ENCODE results near the gene RALGPS1. TPM values are rescaled to one million over a fixed set of nuclear protein-coding genes. Genes with fewer than 3 reads are reported as not detected.

Gene RALGPS1
- total RNA-seq, 2 experiments from 2014 or later: 1.9 to 2.2 TPM

GRCh38 chr9:127149463-127150390, 235.1 kb downstream of the RALGPS1 start:
- POLR2A ChIA-PET: no interaction called here
- Mint-ChIP-seq H3K27me3 (peaks cover 19% of the 10 kb centered on the region), H3K36me3 (ENCODE audit: low read depth) (no peaks in the 10 kb centered on the region), H3K9me3 (no peaks in the 10 kb centered on the region), H3K4me3 (no peak overlapping the region), H3K27ac (no peak overlapping the region), H3K4me1 (peaks cover 7% of the 10 kb centered on the region)
- DNase-seq: no peak
- CTCF ChIA-PET: interaction anchor here (0.8 to 1.9 kb wide), 5 partner anchors 11 to 108 kb away, joined by 3 to 8 read pairs (median 3); no protein-coding TSS in a partner anchor

DNA sequence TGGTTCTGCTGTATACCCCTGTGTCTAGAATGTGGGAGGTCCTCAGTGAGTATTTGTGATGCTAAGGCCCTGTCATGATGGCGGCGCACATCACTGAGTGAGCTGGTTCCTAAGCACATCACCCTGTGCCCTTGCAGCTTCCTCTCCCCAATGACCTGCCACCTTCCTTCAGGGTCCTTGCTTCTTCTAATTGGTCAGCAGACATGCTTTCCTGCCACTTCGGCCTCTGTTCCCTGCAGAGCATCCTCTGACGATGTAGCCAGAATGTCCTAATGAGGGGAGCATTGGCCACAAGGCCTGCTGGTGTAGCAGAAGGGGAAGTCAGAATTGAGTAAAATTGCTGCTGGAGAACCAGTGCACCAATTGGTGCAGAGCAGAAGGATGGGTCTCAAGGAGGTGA, 238.9 kb downstream of the RALGPS1 start:
- Mint-ChIP-seq H3K36me3 (ENCODE audit: low read depth) (no peaks in the 10 kb centered on the region), H3K9me3 (no peaks in the 10 kb centered on the region), H3K27ac (no peak overlapping the region), H3K4me3 (no peak overlapping the region), H3K4me1 (peaks cover 16% of the 10 kb centered on the region), H3K27me3 (peaks cover 17% of the 10 kb centered on the region)
- CTCF ChIA-PET: interaction anchor here (0.7 kb wide), 1 partner anchor 78 kb away, joined by 3 read pairs; no protein-coding TSS in a partner anchor
- no peak for DNase-seq
- POLR2A ChIA-PET: no interaction called here

DNA sequence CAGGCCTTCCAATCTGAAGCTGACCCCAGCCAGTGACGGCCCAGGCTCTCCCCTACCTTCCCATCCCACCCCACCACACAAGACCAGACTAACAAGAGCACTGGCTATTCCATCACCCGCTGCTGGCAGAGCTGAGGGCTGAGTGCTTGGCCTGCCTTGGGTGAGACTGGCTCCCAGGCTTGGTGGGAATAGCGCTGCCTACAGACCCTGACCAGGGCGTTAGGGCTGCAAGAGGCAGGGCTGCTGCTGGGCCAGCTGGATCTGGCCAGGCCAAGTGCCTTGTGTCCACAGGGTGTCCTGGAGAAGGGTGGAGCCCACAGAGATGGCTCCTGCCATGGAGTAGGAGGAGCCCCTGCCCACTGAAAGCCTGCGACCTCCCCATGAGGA, 239.4 kb downstream of the RALGPS1 start:
- Mint-ChIP-seq H3K27ac (no peak overlapping the region), H3K27me3 (peaks cover 17% of the 10 kb centered on the region), H3K36me3 (ENCODE audit: low read depth) (no peaks in the 10 kb centered on the region), H3K4me3 (no peak overlapping the region), H3K4me1 (peaks cover 16% of the 10 kb centered on the region), H3K9me3 (no peaks in the 10 kb centered on the region)
- POLR2A ChIA-PET: no interaction called here
- no peak for DNase-seq
- CTCF ChIA-PET: interaction anchor here (1.1 kb wide), 1 partner anchor 10 kb away, joined by 4 read pairs; no protein-coding TSS in a partner anchor

- H3K4me3 Mint-ChIP-seq: no peak overlapping the region
- DNase-seq: no peak
- H3K27ac Mint-ChIP-seq: peak overlapping the region; percentile 7
- H3K27me3 Mint-ChIP-seq: peaks cover 18% of the 10 kb centered on the region
- POLR2A ChIA-PET: no interaction called here
- peaks cover 16% of the 10 kb centered on the region for H3K4me1 Mint-ChIP-seq
- no peaks in the 10 kb centered on the region for H3K9me3 Mint-ChIP-seq
- no peaks in the 10 kb centered on the region for H3K36me3 Mint-ChIP-seq (ENCODE audit: low read depth)
- CTCF ChIA-PET: interaction anchor here (1.0 to 1.1 kb wide), 2 partner anchors 9 to 20 kb away, joined by 3 to 4 read pairs; no protein-coding TSS in a partner anchor
Observed at GRCh38 chr9:127154390-127155191, 240.0 kb downstream of the RALGPS1 start.

DNA sequence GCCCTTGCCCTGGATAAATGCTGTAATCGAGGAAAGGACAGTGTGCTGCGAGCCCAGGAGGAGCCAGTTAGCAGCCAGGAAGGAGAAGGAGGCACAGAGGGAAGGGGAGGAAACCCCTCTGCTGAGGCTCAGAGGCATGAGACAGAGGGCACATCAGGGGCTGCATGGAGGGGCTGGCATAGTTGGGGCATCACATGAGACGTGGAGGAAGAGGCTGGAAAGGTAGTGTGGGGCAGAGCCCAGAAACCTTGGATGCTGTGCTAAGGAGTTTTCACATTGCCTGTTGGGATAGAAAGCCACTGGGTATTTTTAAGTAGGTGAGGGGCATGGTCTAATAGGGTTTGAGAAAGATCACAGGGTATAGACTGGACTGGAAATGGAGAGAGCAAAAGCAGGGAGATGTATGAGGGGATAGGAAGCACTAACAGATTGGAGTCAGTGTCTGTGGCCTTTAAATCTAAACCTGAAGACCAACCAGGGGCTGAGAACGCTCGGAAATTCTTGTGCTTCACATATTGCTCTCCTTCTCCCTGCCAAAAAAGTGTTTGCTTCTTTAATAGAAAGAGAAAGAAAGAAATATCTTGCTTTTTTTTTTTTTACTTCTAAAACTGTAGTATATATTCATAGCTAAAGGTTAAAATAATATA, 240.9 kb downstream of the RALGPS1 start:
- ChIA-PET CTCF (interaction anchor here (1.0 kb wide), 2 partner anchors 21 to 43 kb away, joined by 3 read pairs; no protein-coding TSS in a partner anchor), POLR2A (no interaction called here)
- Mint-ChIP-seq H3K27me3 (peaks cover 19% of the 10 kb centered on the region), H3K4me3 (no peak overlapping the region), H3K36me3 (ENCODE audit: low read depth) (no peaks in the 10 kb centered on the region), H3K4me1 (peaks cover 16% of the 10 kb centered on the region), H3K9me3 (no peaks in the 10 kb centered on the region), H3K27ac (no peak overlapping the region)
- no peak for DNase-seq

DNA sequence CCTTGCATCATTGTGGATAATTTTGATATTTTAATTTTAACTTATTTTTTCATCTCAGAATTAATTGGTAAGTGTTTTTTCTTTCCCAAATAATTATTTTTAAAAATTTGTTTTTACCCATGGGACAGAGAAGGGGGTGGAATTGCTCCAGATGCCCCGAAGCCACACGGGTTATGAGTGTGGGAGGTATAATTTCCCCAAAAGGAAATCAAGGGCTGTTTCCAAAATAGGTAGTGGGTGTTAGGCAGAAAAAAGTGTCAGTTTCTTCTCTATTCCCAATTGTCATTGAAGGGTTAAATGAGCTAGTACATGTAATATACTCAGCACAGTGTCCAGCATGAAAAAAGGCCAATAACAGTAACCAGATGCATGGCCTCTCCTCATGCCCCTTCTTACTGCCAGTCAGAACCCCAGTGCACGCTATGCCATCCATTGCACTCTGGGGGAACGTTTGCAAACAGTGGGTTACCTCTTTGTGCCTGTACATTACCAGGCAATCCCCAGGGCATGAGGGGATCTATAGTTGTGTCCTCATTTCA, 244.3 kb downstream of the RALGPS1 start:
- Mint-ChIP-seq H3K36me3 (ENCODE audit: low read depth) (no peaks in the 10 kb centered on the region), H3K4me1 (peaks cover 37% of the 10 kb centered on the region), H3K27ac (no peak overlapping the region), H3K4me3 (no peak overlapping the region), H3K9me3 (no peaks in the 10 kb centered on the region), H3K27me3 (peaks cover 10% of the 10 kb centered on the region)
- CTCF ChIA-PET: interaction anchor here (0.7 kb wide), 2 partner anchors 70 to 81 kb away, joined by 3 to 4 read pairs; no protein-coding TSS in a partner anchor
- DNase-seq: no peak
- POLR2A ChIA-PET: no interaction called here

GRCh38 chr9:127159325-127159801, 244.8 kb downstream of the RALGPS1 start:
- Mint-ChIP-seq H3K9me3 (no peaks in the 10 kb centered on the region), H3K4me1 (peaks cover 35% of the 10 kb centered on the region), H3K36me3 (ENCODE audit: low read depth) (no peaks in the 10 kb centered on the region), H3K4me3 (no peak overlapping the region), H3K27me3 (peaks cover 10% of the 10 kb centered on the region), H3K27ac (no peak overlapping the region)
- CTCF ChIA-PET: interaction anchor here (0.7 to 2.3 kb wide), 3 partner anchors 9 to 82 kb away, joined by 3 to 8 read pairs (median 4); no protein-coding TSS in a partner anchor
- POLR2A ChIA-PET: no interaction called here
- no peak for DNase-seq

DNA sequence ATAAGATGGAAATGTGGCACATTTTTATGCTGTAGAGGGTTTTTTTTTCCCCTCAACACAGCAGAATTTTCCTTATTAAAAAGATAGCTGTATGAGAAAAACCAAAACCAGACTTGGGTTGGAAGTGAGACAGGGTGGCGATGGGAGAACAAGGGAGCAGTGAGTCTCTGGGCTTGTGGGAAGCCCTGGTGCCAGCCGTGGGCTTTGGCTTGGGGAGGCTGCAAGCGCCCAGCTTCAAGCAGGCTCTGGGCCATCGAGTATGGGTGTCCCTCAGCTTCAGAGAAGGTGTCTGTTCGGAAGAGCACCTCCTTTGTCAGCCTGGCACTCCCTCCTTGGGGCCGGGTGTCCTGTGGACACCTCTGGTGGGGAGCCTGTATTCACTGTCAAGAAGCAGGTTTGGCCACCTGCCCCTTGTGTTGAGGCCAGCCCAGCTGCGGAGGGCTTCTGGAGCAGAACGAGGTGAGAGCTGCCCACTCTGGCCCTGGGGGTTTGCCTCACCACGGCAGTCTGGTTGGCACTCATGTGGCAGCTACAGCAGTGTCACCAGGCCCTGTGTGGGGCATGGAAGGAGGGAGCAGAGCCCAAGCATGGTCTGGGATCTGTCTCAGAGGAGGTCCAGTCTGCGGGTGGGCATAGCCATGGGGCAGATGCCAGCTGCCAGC, 245.5 kb downstream of the RALGPS1 start:
- ChIA-PET CTCF (interaction anchor here (0.7 to 2.3 kb wide), 4 partner anchors 10 to 82 kb away, joined by 3 to 8 read pairs (median 3); no protein-coding TSS in a partner anchor), POLR2A (no interaction called here)
- DNase-seq: no peak
- Mint-ChIP-seq H3K36me3 (ENCODE audit: low read depth) (no peaks in the 10 kb centered on the region), H3K9me3 (no peaks in the 10 kb centered on the region), H3K4me3 (no peak overlapping the region), H3K4me1 (peaks cover 28% of the 10 kb centered on the region), H3K27ac (no peak overlapping the region), H3K27me3 (peaks cover 10% of the 10 kb centered on the region)

DNA sequence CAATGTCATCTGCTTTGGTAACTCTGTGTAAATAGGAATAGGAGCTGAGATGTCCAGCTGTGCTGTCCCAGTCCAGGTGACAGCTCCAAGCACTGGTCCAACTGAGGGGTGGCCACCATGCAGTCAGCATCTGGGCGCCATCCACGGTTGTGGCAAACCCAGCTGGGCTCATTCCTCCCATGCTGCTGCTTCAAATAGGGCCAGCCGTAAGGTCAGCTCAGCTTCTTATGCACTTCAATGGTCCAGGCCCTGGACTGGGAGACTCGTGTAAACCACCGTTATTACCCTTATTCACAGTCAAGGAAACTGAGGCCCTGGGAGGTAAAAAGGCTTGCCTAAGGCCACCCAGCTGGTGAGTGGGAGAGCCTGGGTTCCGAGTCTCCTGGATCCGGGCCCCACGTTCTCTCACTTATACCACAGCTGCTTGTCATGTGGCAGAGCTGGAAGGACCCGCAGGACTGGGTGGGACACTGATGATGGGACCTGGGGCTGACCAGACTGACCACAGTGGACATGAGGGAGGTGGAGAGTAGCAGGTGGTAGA, 246.6 kb downstream of the RALGPS1 start:
- POLR2A ChIA-PET: no interaction called here
- H3K4me3 Mint-ChIP-seq: no peak overlapping the region
- H3K4me1 Mint-ChIP-seq: peaks cover 23% of the 10 kb centered on the region
- no peaks in the 10 kb centered on the region for H3K9me3 Mint-ChIP-seq
- H3K27me3 Mint-ChIP-seq: peaks cover 8% of the 10 kb centered on the region
- H3K27ac Mint-ChIP-seq: peak overlapping the region; percentile 59
- CTCF ChIA-PET: interaction anchor here (0.8 to 2.3 kb wide), 5 partner anchors 11 to 201 kb away, joined by 3 to 8 read pairs (median 3); partner anchors contain the start of gene ANGPTL2
- no peak for DNase-seq
- H3K36me3 Mint-ChIP-seq (ENCODE audit: low read depth): no peaks in the 10 kb centered on the region

GRCh38 chr9:127162046-127162863, 247.7 kb downstream of the RALGPS1 start:
- H3K4me3 Mint-ChIP-seq: no peak overlapping the region
- H3K27me3 Mint-ChIP-seq: peaks cover 5% of the 10 kb centered on the region
- H3K27ac Mint-ChIP-seq: no peak overlapping the region
- no peaks in the 10 kb centered on the region for H3K36me3 Mint-ChIP-seq (ENCODE audit: low read depth)
- peak; percentile 19 for DNase-seq
- POLR2A ChIA-PET: interaction anchor here (0.5 to 0.6 kb wide), 2 partner anchors 24 to 325 kb away, joined by 3 to 7 read pairs; no protein-coding TSS in a partner anchor
- no peaks in the 10 kb centered on the region for H3K9me3 Mint-ChIP-seq
- peaks cover 23% of the 10 kb centered on the region for H3K4me1 Mint-ChIP-seq
- CTCF ChIA-PET: interaction anchor here (1.0 to 1.3 kb wide), 3 partner anchors 12 to 176 kb away, joined by 3 to 4 read pairs (median 3); partner anchors contain the start of gene ANGPTL2
